K562 (cell line): ENCODE measurements around the gene FAM171A1. TPM values are rescaled to one million over a fixed set of nuclear protein-coding genes. Genes with fewer than 3 reads are reported as not detected.

Experiments used
- ATAC-seq: fragments of 200-7000 bp; cut with Tn5 transposase; 3 replicates; pipeline ENCODE4 v1.9.1; 2020; ENCODE audit warnings: moderate library complexity
- BruUV-seq: library from RNA; stranded (reverse); fragments of 400-500 nt; replicated peaks from 2 replicates; lab custom pipeline; 2021; lab: Mats Ljungman, UMichigan
- CTCF ChIA-PET: fragments of 300-600 bp; formaldehyde crosslinking; extraction: SDS; loops from one replicate; lab custom pipeline; 2021; ENCODE audit warnings: low intra/inter-chr PET ratio; lab: Yijun Ruan, JAX
- POLR2A ChIA-PET: fragments of 300-600, 350-650 bp; sonication (Branson Sonifier 250); formaldehyde crosslinking; extraction: SDS; loops from one replicate; lab custom pipeline; 2021; ENCODE audit warnings: antibody characterized with exemption, inconsistent platforms; lab: Yijun Ruan, JAX
- DNase-seq, 4 experiments: peaks; one replicate each; pipeline versions ENCODE4 v3.0.0 to v3.0.0-alpha.2; 2011 to 2018; ENCODE audit warnings: low spot score in 3 of 4, mixed read lengths in 3 of 4; ENCODE audit errors: extremely low read depth in 1 of 4
- FAIRE-seq: peaks from 2 replicates; lab custom pipeline; 2011; peaks lifted over from hg19 to GRCh38; lab: Jason Lieb, UNC
- H2AFZ ChIP-seq: 2 replicates; pipeline ENCODE4 v1.6.0; 2011; ENCODE audit warnings: low read depth, low read length, control low read depth, inconsistent platforms
- H3K27ac ChIP-seq: fragments of 200-600 bp; 3 replicates; pipeline ENCODE4 v1.8.0; 2011; ENCODE audit warnings: low read depth, mild to moderate bottlenecking, control low read depth, inconsistent platforms, low read length, moderate library complexity, mixed read lengths; ENCODE audit errors: extremely low read depth
- H3K27me3 ChIP-seq, 2 experiments: fragments of 300-600 bp in 1 of 2; 2 replicates in 1 of 2; 3 replicates in 1 of 2; pipeline versions ENCODE4 v1.6.0 to v1.8.0; 2011; ENCODE audit warnings: inconsistent platforms in 2 of 2, low read length in 2 of 2, mild to moderate bottlenecking in 1 of 2, mixed read lengths in 1 of 2, moderate library complexity in 1 of 2; ENCODE audit not compliant: control insufficient read depth in 2 of 2, insufficient read depth in 2 of 2
- H3K36me3 ChIP-seq: fragments of 300-600 bp; 3 replicates; pipeline ENCODE4 v1.8.0; 2011; ENCODE audit warnings: mild to moderate bottlenecking, low read length, inconsistent platforms; ENCODE audit not compliant: control insufficient read depth, insufficient read depth
- H3K4me1 ChIP-seq, 2 experiments: fragments of 200-600 bp in 1 of 2; replicated peaks in 1 of 2; 2 replicates in 1 of 2; 3 replicates in 1 of 2; pipeline versions ENCODE4 v1.5.1 to v1.8.0; 2011; ENCODE audit warnings: inconsistent platforms in 2 of 2, low read length in 2 of 2, mild to moderate bottlenecking in 1 of 2, mixed read lengths in 1 of 2, moderate library complexity in 1 of 2; ENCODE audit not compliant: control insufficient read depth in 2 of 2, insufficient read depth in 2 of 2
- H3K4me2 ChIP-seq: 2 replicates; pipeline ENCODE4 v1.6.1; 2011; ENCODE audit warnings: low read length, control low read depth, inconsistent platforms, mixed read lengths; ENCODE audit not compliant: insufficient read depth
- H3K4me3 ChIP-seq: fragments of 200-600 bp; sonication (generic), shearing (Covaris generic); 2 replicates; pipeline ENCODE4 v1.5.1; 2016; ENCODE audit warnings: control low read depth, inconsistent platforms
- H3K79me2 ChIP-seq: fragments of 200-600 bp; 3 replicates; pipeline ENCODE4 v1.8.0; 2011; ENCODE audit warnings: low read length, inconsistent platforms; ENCODE audit not compliant: control insufficient read depth, insufficient read depth
- H3K9ac ChIP-seq, 2 experiments: 2 replicates each; pipeline versions ENCODE4 v1.6.0 to v1.6.1; 2011; ENCODE audit warnings: low read depth in 2 of 2, low read length in 2 of 2, control low read depth in 1 of 2, inconsistent platforms in 1 of 2, mild to moderate bottlenecking in 1 of 2, mixed read lengths in 1 of 2; ENCODE audit not compliant: insufficient read depth in 1 of 2
- H3K9me1 ChIP-seq: one replicate; pipeline ENCODE4 v1.6.0; 2011; ENCODE audit warnings: inconsistent platforms, mild to moderate bottlenecking, low read length, moderate library complexity; ENCODE audit not compliant: control insufficient read depth, insufficient read depth
- H3K9me3 ChIP-seq: replicated peaks from 2 replicates; pipeline ENCODE4 v1.5.1; 2011; ENCODE audit warnings: low read depth, low read length, inconsistent platforms; ENCODE audit not compliant: control insufficient read depth, insufficient read depth
- H4K20me1 ChIP-seq: replicated peaks from 2 replicates; pipeline ENCODE4 v1.6.1; 2011; ENCODE audit warnings: low read length, inconsistent platforms, mixed read lengths; ENCODE audit not compliant: control insufficient read depth, insufficient read depth
- ATF3 ChIP-seq, 2 experiments: fragments of 450-650 bp in 1 of 2; sonication (generic) in 1 of 2; formaldehyde crosslinking in 1 of 2; IDR thresholded peaks in 1 of 2; conservative IDR thresholded peaks in 1 of 2; 2 replicates each; pipeline versions ENCODE4 v1.6.1 to v1.8.1; 2016 to 2023; ENCODE audit warnings: mild to moderate bottlenecking in 2 of 2, moderate library complexity in 2 of 2, inconsistent platforms in 1 of 2, missing genetic modification reagents in 1 of 2
- FOSL1 ChIP-seq: fragments of 200-800 bp; sonication (Bioruptor generic); conservative IDR thresholded peaks from 2 replicates; pipeline ENCODE4 v1.6.1; 2016; ENCODE audit warnings: missing genetic modification characterization, missing compliant biosample characterization
- JUND ChIP-seq, 2 experiments: IDR thresholded peaks; 2 replicates in 1 of 2; 3 replicates in 1 of 2; pipeline ENCODE4 v1.6.1; 2011; ENCODE audit warnings: borderline replicate concordance in 2 of 2, low read depth in 2 of 2, low read length in 2 of 2, improper control_type of control experiment in 1 of 2, missing biosample characterization in 1 of 2, missing genetic modification characterization in 1 of 2, missing genetic modification reagents in 1 of 2
- YY1 ChIP-seq, 3 experiments: IDR thresholded peaks; 2 replicates each; pipeline ENCODE4 v1.6.1; 2011; ENCODE audit warnings: low read length in 2 of 3, mild to moderate bottlenecking in 2 of 3, moderate library complexity in 2 of 3, borderline replicate concordance in 1 of 3, control low read depth in 1 of 3, low read depth in 1 of 3; ENCODE audit not compliant: insufficient read depth in 3 of 3, insufficient replicate concordance in 2 of 3, control insufficient read depth in 1 of 3, insufficient read length in 1 of 3; ENCODE audit errors: extremely low read depth in 1 of 3
- ZNF324 ChIP-seq: fragments of 250-450 bp; sonication (Bioruptor Pico); IDR thresholded peaks from 2 replicates; pipeline ENCODE4 v1.4.0; 2020; ENCODE audit warnings: mild to moderate bottlenecking
- WGBS: fragments of 100-300 bp; shearing (Covaris generic); methylation state at CpG from one replicate; pipeline ENCODE4 v1.1.6; 2016; ENCODE audit warnings: low coverage, mixed read lengths; ENCODE audit not compliant: insufficient coverage; ENCODE audit errors: missing lambda C conversion rate; 5-methylcytosine and 5-hydroxymethylcytosine counted together
- in situ Hi-C: fragments of 300-500 bp; cut with MboI; formaldehyde crosslinking; loops from 4 replicates; pipeline ENCODE4 v1.15.0; 2018; ENCODE audit warnings: inconsistent platforms, mixed read lengths
- intact Hi-C: fragments of 100-400 bp; cut with micrococcal nuclease; formaldehyde crosslinking; loops from 2 replicates; pipeline ENCODE4 v1.14.2; 2022
- polyA plus RNA-seq, 8 experiments: library from polyadenylated mRNA; depleted of rRNA in 4 of 8; stranded (reverse) in 5 of 8; unstranded in 3 of 8; fragments of >200 nt; fragmentation: Nextera tagmentation in 2 of 8; fragmentation: Illumina TruSeq in 1 of 8; extraction: Ambion mirVana in 2 of 8; extraction: Trizol in 1 of 8; gene quantifications; 2 replicates each; pipeline versions ENCODE4 v1.2.1 to v1.2.3, GENCODE V29; 2011 to 2014; ENCODE audit warnings: inconsistent platforms in 1 of 8, missing spikeins in 1 of 8
- total RNA-seq, 7 experiments: library from RNA; depleted of rRNA in 6 of 7; stranded (reverse); fragments of >200 nt in 6 of 7; fragmentation: Illumina TruSeq in 2 of 7; extraction: Trizol in 2 of 7; gene quantifications; 2 replicates each; pipeline versions ENCODE4 v1.2.1 to v1.2.3, GENCODE V29; 2011 to 2021; ENCODE audit warnings: low replicate concordance in 1 of 7

Gene FAM171A1
- total and polyA plus RNA-seq, 9 of the 15 experiments (the other 6 are each of a cell fraction or from before 2014, with no cell fraction given): 0.51 to 8.2 (median 4.8) TPM

GRCh38 chr10:15211464-15211979 lies 159.6 kb downstream of the FAM171A1 start:
- Histone ChIP-seq H4K20me1 (no peaks in the 10 kb centered on the region), H3K27me3 (peaks cover 0 to 35% of the 10 kb centered on the region in 2 experiments; a peak in 2 of 5 replicates), H3K9ac (no peak overlapping the region), H3K9me3 (no peaks in the 10 kb centered on the region), H3K4me2 (no peak overlapping the region), H2AFZ (no peak overlapping the region), H3K9me1 (no peaks in the 10 kb centered on the region), H3K79me2 (no peaks in the 10 kb centered on the region), H3K4me1 (no peaks in the 10 kb centered on the region), H3K36me3 (no peaks in the 10 kb centered on the region), H3K4me3 (no peak overlapping the region), H3K27ac (no peak overlapping the region)
- intact Hi-C loops (no loop called here), in situ Hi-C loops (no loop called here)
- CTCF ChIA-PET: no interaction called here
- no peak for ATAC-seq
- no peak for FAIRE-seq
- DNase-seq: no peak
- 18% methylated on average over 6 of the region's 6 CpGs for WGBS
- BruUV-seq: no TSS peak
- POLR2A ChIA-PET: interaction anchor here (1.0 kb wide), 1 partner anchor 9 kb away, joined by 3 read pairs; no protein-coding TSS in a partner anchor
- TF ChIP-seq YY1 (IDR thresholded peaks at IDR 0.05; ENCODE audit: borderline replicate concordance in 1 of 3, control insufficient read depth in 1 of 3, extremely low read depth in 1 of 3, insufficient read depth in 3 of 3, insufficient read length in 1 of 3, insufficient replicate concordance in 2 of 3, low read depth in 1 of 3, low read length in 2 of 3) (no peak), FOSL1 (tag) (peak; percentile 54), ZNF324 (CRISPR knock-in tag) (no peak), JUND (IDR thresholded peaks at IDR 0.05; ENCODE audit: borderline replicate concordance, low read depth, low read length) (no peak), JUND (tag; IDR thresholded peaks at IDR 0.05; ENCODE audit: borderline replicate concordance, low read depth, low read length) (0 out of 3 replicates have a peak, but pooled peaks have one; percentile 24), ATF3 (IDR thresholded peaks at IDR 0.05) (peak; percentile 26; the same call in 1 of the 2 replicates), ATF3 (CRISPR knock-in tag; conservative IDR thresholded peaks at IDR 0.05) (no peak)
